HUDEP-2 (cell line): ENCODE data around the gene SEPTIN5.

Experiments
- DNase-seq, 76 experiments: peaks; one replicate each; lab custom pipeline; 2025; ENCODE audit not compliant: unreplicated experiment in 76 of 76; lab: John Stamatoyannopoulos, UW

The SEPTIN5 gene

GRCh38 chr22:19745155-19746101, 31.1 kb downstream of the SEPTIN5 start:
- DNase-seq: no peak

- DNase-seq: no peak
These were observed 32.4 kb downstream of the SEPTIN5 start for GRCh38 chr22:19746726-19747125.

GRCh38 chr22:19747551-19747950, 33.2 kb downstream of the SEPTIN5 start:
- DNase-seq: no peak

- DNase-seq: no peak
These were observed 33.8 kb downstream of the SEPTIN5 start for GRCh38 chr22:19748139-19748538.

- DNase-seq: no peak
These were observed 34.8 kb downstream of the SEPTIN5 start for GRCh38 chr22:19748991-19749664.

GRCh38 chr22:19749876-19750275, 35.6 kb downstream of the SEPTIN5 start:
- DNase-seq: no peak

GRCh38 chr22:19750507-19751490, 36.5 kb downstream of the SEPTIN5 start:
- DNase-seq: no peak

- no peak for DNase-seq
These were observed 37.4 kb downstream of the SEPTIN5 start for GRCh38 chr22:19751497-19752245.

GRCh38 chr22:19753090-19753842, 39.0 kb downstream of the SEPTIN5 start:
- DNase-seq: no peak

GRCh38 chr22:19753996-19754700, 39.8 kb downstream of the SEPTIN5 start:
- DNase-seq: no peak

GRCh38 chr22:19754701-19755144, 40.4 kb downstream of the SEPTIN5 start:
- no peak for DNase-seq

- DNase-seq: no peak
These were observed 40.9 kb downstream of the SEPTIN5 start for GRCh38 chr22:19755145-19755710.

GRCh38 chr22:19755722-19756287, 41.5 kb downstream of the SEPTIN5 start:
- DNase-seq: no peak

- DNase-seq: peak in 4 of 76 experiments; percentile 5 to 16 (median 9)
These were observed 42.2 kb downstream of the SEPTIN5 start for GRCh38 chr22:19756288-19757128.

GRCh38 chr22:19757140-19757984, 43.1 kb downstream of the SEPTIN5 start:
- DNase-seq: no peak
